Hepatocyte (in vitro differentiated cells): Measurements from ENCODE around the gene ATP1B1.

Source experiments
- CTCF ChIP-seq: fragments of 200-600 bp; sonication (generic); IDR thresholded peaks from 2 replicates; pipeline ENCODE4 v1.5.1; 2016; ENCODE audit warnings: antibody characterized with exemption, mild to moderate bottlenecking; ENCODE audit not compliant: poor library complexity
- EZH2 ChIP-seq: fragments of 200-600 bp; sonication (generic); IDR thresholded peaks from 2 replicates; pipeline ENCODE4 v1.6.1; 2016; ENCODE audit warnings: antibody characterized with exemption, mild to moderate bottlenecking, borderline replicate concordance
- EZH2phosphoT487 ChIP-seq: fragments of 200-600 bp; sonication (generic); IDR thresholded peaks from one replicate; pipeline ENCODE4 v1.6.1; 2018; ENCODE audit warnings: antibody characterized with exemption, mild to moderate bottlenecking, low read depth, moderate library complexity; ENCODE audit not compliant: unreplicated experiment, severe bottlenecking

GRCh38 chr1:169175461-169175860, 69.0 kb downstream of the ATP1B1 start:
- TF ChIP-seq CTCF (no peak), EZH2phosphoT487 (no peak), EZH2 (no peak)
